ENCODE data around the gene LYPD4.
A peak's percentile ranks its signal among the peaks of the same experiment; 100 is the strongest.

The LYPD4 gene

GRCh38 chr19:41872775-41873647, 28.5 kb upstream of the LYPD4 start:
- peak; percentile 58 for DNase-seq

- peak; percentile 15 for DNase-seq
Observed at GRCh38 chr19:41872384-41872774, 27.9 kb upstream of the LYPD4 start.

GRCh38 chr19:41871573-41872383, 27.3 kb upstream of the LYPD4 start:
- DNase-seq, result peak; percentile 20

GRCh38 chr19:41870401-41870873, 26.0 kb upstream of the LYPD4 start:
- DNase-seq, result peak; percentile 28

- DNase-seq, result no peak
Observed at GRCh38 chr19:41869374-41869955, 25.0 kb upstream of the LYPD4 start.

GRCh38 chr19:41868989-41869300, 24.5 kb upstream of the LYPD4 start:
- DNase-seq, result no peak

- DNase-seq, result no peak
Observed at GRCh38 chr19:41868120-41868988, 23.9 kb upstream of the LYPD4 start.

GRCh38 chr19:41866284-41866683, 21.8 kb upstream of the LYPD4 start:
- no peak for DNase-seq

- no peak for DNase-seq
Observed at GRCh38 chr19:41864374-41864773, 19.9 kb upstream of the LYPD4 start.

GRCh38 chr19:41863209-41863931, 18.9 kb upstream of the LYPD4 start:
- no peak for DNase-seq

- no peak for DNase-seq
Observed at GRCh38 chr19:41862445-41862986, 18.0 kb upstream of the LYPD4 start.

- DNase-seq, result no peak
Observed at GRCh38 chr19:41861846-41862245, 17.4 kb upstream of the LYPD4 start.

- no peak for DNase-seq
Observed at GRCh38 chr19:41861116-41861768, 16.8 kb upstream of the LYPD4 start.

- no peak for DNase-seq
Observed at GRCh38 chr19:41860419-41861115, 16.1 kb upstream of the LYPD4 start.

GRCh38 chr19:41859618-41860418, 15.3 kb upstream of the LYPD4 start, which contains the start of gene RPS19:
Gene RPS19, plus strand, starts transcription at chr19:41860255. Its CDS starts 520 bp downstream, at chr19:41860775.
- peak; percentile 98 for DNase-seq

GRCh38 chr19:41859213-41859617, 14.7 kb upstream of the LYPD4 start:
- no peak for DNase-seq

GRCh38 chr19:41853768-41854167, 9.3 kb upstream of the LYPD4 start:
- no peak for DNase-seq

GRCh38 chr19:41853344-41853743, 8.9 kb upstream of the LYPD4 start:
- no peak for DNase-seq

GRCh38 chr19:41851456-41851855, 7.0 kb upstream of the LYPD4 start:
- no peak for DNase-seq

Measured in HCEC 1CT (cell line).